Measurements from ENCODE around the gene ANO6.

The ANO6 gene

DNA sequence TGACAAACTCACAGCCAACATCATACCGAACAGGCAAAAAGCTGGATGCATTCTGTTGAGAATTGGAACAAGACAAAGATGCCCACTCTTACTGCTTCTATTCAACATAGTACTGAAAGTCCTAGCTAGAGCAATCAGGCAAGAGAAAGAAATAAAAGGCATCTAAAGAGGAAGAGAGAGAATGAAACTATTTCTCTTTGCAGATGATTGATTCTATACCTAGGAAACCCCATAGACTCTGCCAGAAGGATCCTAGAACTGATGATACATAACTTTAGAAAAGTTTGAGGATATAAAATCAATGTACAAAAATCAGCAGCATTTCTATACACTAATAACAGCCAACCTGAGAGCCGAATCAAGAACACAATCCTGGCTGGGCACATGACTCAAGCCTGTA lies 6.1 kb upstream of the ANO6 start:
- DNase-seq (ENCODE audit: low read depth in 2 of 2), result no peak

DNA sequence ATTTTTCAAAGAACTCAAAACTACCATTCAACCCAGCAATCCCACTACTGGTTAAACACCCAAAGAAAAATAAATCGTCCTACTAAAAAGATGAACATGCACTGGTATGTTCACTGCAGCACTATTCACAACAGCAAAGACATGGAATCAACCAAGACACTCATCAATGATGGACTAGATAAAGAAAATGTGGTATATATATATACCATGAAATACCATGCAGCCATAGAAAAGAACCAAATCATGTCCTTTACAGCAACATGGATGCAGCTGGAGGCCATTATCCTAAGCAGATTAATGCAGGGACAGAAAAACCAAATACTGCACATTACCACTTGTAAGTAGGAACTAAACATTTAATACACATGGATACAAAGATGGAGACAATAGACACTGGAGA lies 3.8 kb upstream of the ANO6 start:
- DNase-seq (ENCODE audit: low read depth in 2 of 2), result no peak

DNA sequence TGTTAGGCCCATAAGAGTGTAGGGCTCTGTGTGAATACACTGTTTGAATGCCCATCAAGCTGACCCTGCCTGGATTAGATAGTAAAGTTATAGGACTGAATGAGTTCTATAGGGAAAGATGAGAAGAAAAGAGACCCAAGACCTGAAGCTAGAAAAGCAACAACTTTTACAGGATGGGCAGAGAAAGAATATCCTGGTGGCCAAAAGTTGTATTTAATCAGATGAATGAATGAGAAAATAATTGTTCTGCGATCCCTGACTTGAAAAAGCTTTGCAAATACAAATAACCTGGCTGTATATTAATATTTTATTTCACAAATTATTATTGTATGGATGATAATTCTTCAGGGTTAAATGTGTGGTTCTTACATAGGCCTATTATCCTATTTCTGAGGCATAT lies 2.8 kb upstream of the ANO6 start:
- DNase-seq (ENCODE audit: low read depth in 2 of 2), result no peak

DNA sequence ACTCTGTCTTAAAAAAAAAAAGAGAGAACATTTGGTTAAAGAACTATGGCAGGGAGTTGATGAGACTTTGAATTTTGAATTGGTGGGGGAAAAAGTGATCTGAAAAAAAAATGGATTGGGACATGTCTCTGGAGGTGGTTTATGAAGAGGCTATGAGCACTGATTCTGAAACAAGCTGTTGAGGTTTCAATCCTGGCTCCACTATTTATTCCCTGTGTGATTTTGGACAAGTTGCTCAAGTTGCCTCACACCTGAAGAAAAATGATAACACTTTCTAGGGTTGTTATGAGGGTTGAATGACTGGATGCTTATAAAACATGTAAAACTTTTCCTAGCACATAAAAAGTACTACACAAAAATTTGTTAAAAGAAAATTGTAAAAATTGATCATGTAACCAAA lies 1.8 kb upstream of the ANO6 start:
- no peak for DNase-seq (ENCODE audit: low read depth in 2 of 2)

DNA sequence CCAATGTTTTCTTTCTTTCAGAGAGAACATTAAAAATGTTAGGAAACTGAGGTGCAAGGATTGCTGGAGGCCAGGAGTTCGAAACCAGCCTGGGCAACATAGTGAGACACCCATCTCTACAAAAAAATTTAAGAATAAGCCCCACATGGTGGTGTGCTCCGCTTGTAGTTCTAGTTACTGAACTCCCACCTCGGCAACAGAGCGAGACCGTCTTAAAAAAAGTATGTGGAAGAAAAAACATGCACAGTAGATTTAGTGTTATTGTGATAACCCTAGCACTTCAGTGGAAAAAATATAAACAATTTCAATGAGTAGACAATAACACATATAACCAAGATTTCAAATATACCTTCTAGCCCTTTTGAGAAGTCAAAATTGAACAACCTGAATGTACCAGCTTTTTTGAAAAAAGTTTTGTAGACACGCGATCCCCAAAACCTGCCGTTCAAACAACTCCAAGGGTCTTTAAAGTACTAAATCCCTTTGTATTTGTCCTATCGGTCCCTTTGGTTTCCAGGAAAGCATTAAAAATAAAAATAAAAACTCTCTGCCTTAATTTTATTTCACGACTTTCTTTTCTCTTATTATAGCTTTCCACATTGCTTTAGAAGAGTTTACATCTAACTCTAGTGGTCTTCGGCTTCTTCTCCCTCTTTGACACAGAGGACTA lies 1.0 kb upstream of the ANO6 start:
- no peak for DNase-seq (ENCODE audit: low read depth in 2 of 2)

DNA sequence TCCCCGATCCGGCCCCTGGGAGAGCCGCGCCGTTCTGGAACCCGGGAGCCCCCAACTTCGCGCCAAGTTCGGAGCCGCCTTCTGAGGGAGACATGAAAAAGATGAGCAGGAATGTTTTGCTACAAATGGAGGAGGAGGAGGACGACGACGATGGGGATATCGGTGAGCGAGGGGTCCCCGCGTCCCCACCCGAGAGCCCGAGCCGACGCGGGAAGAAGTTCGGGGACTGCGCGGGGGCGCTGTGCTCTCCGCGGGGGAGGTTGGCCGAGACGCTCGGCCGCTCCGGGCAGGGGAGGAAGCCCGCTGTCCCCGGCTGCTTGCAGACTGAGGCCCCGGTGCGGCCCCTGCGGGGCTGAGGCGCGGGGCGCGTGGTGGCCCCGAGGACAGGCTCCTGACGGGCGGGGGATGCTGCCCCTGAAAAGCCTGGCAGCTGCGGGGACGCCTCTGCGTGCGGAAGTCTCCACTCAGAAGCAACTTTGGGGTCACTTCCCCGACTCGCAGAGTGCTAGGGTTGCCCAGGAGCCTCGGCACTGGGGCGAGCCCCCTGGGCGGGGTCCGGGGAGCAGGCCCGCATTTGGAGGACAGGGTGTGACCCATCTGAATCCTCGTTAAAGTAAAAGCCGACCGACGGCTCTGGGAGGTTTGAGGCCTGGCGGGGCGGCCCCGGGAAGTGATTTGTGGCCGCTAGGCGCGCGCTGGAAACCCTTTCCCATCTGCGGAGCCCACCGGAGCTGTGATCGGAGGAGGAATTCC lies 511 bp downstream of the ANO6 start:
- DNase-seq (ENCODE audit: low read depth in 2 of 2), result peak in 1 of 2 donors; percentile 13

DNA sequence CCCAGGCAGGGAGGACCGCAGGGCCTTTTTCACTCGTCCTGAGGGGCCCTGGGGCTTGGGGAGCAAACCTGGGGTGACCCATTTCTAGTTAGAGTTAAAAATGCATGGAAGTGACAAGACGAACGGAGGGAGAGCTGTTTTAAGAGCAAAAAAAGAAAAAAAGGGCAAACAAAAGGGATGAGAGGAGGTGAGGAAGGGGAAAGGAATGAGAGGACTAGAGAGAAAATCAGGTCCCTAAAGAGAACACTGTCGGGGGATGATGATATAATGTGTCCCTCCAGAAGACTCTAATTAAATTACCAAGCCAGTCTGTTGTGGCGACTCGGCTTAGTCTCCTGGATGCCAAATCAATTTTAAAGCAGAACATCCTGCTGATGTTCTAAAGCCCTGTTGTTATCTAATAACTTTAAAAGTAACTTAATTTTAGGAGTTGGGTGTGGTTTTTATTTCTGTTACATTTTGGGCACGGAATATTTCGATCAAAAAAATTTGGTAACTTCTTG lies 1.1 kb downstream of the ANO6 start:
- no peak for DNase-seq (ENCODE audit: low read depth in 2 of 2)

DNA sequence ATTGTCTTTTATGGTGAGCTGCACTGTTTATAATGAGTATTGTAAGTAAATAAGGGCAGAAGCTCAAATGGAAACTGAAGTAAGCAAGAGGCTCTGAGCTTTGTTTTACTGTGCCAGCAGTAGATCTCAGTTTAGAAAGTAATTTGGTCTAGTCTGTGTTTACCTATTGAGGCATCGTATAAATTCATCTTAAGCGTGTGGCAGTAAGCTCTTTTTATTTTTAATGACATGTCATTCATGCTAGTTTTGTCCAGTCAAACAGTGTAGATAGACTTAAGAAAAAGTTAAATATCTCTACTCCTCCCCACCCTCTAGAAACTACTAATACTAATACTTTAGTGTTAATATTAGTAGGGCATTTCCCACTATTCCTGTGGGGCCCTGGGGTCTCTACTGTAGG lies 2.0 kb downstream of the ANO6 start:
- DNase-seq (ENCODE audit: low read depth in 2 of 2), result no peak

DNA sequence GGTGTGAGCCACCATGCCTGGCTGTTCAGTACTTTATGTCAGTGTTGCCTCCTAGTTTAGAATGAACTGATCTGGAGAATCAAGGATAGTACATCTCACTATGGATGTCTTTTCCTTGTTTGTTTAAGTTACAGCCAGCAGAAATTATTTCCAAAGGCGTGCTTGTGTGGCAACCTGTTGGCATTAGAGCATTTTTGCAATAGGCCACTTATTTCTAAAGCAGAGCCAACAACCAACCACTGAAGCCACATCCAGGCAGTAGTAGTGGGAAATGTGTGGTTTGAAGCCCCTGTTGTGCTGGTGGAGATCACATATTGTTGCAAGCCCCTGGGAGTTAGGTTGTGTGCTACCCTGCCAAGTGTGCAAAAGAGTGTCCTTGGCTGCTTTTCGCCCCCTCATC lies 3.7 kb downstream of the ANO6 start:
- DNase-seq (ENCODE audit: low read depth in 2 of 2), result no peak

DNA sequence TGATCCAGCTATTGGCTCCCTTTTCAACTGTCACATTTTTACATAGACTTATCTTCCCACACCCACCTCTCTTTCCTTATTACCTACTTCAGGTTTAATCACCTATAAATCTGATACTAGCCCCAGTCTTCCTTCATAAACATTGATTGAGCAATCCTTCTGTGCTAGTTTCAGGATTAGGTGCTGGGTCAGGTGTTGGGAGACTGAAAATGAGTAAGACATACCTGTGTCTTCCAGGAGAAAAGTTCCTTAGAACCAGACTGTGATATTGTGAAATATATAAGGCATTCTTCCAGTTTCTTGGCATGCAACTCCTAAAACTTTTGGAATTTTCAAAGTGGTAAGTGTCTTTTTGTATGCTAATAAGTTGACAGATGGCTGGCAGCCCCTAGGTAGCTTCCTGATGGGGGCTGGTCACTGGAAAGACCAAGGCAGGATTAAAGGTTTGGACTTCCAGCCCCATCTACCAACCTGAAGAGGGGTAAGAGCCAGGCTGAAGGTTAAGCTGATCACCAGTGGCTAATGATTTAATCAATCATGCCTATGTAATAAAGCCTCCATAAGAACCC lies 4.6 kb downstream of the ANO6 start:
- no peak for DNase-seq (ENCODE audit: low read depth in 2 of 2)

DNA sequence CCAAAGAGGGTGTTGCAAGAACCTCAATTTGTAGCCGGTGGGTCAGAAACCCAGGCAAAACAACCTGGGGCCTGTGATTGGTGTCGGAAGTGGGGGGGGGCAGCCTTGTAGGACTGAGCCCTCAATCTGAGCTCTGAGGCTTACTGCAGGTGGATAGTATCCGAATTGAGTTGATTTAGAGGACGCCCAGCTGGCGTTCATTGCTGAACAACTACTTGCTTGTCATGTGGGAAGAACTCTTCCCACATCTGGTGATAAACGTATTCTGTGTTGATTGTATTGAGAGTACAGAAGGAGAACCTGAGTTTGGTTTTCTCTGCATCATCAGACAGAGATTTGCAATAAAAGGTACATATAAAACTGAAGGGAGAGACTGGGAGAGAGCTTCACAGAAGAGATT lies 5.1 kb downstream of the ANO6 start:
- no peak for DNase-seq (ENCODE audit: low read depth in 2 of 2)

DNA sequence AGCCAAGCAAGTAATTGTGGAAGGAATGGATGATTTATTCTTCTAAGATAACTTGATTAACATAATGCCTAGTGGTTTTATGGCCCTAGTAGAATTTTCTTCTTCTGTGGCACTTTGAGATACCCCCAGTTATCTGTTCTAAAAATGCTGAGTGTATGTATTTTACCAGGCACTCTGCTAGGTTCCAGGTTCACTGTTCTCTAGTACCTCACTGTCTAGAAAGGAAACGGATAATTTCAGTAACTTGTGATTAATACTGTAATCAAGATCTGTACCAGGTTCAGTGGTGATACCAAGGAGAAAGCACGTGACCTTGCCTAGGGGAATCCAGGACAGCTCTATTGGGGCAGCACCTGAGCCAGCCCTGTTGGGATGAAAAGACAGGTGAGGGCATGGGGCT lies 8.0 kb downstream of the ANO6 start:
- no peak for DNase-seq (ENCODE audit: low read depth in 2 of 2)

DNA sequence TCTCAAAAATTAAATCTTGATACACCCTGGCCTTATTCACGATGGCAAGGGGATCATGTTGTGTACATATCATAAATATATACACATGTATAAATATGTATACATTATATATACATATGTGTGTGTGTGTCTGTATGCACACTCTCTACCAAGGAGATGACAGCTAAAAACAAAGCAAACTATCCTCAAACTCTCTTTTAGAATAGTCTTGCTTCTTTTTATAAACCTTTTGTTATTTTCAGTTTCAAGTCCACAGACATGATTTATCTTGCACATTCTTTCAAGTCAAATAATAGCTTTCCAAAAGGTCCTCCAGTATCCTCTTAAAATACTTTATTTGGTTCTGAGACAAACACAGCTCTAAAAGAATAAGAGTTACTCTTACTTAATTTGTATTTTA lies 8.4 kb downstream of the ANO6 start:
- DNase-seq (ENCODE audit: low read depth in 2 of 2), result no peak

DNA sequence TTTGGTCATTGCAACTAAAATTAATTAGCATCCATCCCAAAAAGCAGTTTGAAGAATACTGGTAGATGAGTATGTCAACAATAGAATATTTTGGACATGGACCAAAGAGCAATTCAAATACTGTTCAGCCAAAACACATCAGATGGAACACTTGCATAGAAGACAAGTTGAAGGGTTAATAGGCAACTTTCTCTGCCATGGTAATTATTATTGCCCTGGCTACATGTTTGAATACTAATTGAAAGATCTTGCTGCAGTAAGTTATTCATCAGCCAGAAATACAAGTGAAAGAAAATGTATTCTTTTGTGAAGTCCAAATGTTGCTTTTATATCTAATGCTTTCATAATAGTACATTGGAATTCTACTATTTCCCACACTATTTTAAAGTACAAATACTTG lies 10.1 kb downstream of the ANO6 start:
- no peak for DNase-seq (ENCODE audit: low read depth in 2 of 2)

DNA sequence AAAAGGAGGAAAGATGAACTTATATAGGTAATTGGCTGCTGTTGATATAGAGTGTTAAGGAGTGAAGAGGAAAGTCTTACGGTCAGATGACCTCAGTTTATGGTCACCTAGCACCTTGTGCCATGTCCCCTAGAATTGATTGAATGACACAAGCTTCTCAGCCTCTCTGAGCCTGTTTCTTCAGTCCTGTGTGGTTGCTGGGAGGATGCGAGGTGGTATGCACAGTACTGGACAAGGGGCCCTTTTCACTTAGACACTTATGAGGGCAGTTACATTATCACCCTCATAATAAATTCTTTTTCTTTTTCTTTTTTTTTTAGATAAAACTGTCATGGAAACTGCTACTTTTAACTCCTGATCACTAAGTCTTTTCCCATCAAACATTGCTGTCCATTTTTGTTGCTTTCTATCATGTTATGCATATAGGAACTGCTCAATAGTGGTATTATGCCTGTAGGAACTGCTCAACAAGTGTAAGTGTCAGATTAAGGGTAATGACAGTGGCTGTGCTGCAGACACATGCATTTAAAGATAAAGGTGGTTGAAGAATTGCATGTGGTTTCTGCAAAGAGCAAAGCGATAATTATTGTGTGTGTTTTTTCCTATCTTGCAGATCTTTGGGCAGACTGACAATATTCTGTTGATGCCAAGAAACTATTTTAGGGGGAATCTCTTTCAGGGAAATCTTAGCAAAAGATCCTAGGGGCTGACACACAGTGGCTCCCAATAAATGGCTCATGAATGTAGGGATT lies 11.6 kb downstream of the ANO6 start:
- no peak for DNase-seq (ENCODE audit: low read depth in 2 of 2)

DNA sequence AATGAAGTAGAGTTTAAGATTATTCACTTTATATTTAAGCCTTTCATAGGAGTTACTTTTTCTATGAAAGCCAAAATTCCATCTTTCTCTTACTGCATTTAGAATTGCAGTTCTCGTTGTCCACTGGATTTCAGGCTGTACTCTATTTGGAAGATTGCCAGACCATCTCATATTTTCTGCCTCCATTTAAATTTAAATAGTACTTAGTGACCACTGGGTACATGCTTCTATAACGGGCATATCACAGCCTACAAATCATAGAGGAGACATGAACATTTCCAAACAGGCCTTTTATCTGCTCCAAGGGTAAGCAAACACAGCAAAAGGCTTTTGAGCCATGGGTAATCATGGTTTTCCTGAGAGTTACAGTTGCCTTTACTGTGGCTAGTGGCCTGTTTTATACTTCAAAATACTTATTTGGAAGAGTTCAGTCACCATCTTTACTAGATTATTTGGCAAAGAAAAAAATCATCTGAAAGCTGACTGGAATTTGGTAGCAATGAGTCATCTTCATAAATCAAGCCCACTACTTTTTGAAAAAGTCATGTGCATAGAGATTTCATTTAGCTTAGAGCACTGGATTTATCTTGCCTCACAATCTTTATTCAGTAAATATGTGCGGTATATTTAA lies 15.7 kb downstream of the ANO6 start:
- DNase-seq (ENCODE audit: low read depth in 2 of 2), result no peak

DNA sequence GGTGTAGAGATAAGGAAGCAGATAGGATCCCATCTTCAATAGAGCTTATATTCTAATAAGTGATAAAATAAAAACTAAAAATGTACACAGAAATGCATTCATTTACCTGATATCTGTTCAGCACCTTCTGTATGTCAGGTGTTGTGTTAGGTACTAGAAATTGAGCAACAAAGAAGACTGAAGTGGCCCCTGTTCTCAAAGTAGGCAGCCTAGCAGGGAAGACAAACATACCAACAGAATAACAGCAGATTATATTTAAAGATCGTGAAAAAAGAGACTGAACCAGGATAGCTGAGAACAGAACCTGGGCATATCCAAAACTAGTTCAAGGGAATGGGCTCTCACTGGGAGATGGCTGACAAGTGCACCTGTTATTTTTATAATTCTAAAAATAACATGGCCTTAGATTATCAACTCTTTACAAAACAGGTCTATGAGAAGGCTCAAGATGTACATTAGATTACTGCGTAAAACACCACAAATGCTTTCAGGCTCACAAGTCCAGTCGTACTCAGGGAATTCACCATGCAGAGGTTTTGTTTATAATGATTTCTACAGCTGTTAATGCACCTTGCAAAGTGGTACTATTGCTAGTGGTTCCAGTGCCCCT lies 16.4 kb downstream of the ANO6 start:
- no peak for DNase-seq (ENCODE audit: low read depth in 2 of 2)

DNA sequence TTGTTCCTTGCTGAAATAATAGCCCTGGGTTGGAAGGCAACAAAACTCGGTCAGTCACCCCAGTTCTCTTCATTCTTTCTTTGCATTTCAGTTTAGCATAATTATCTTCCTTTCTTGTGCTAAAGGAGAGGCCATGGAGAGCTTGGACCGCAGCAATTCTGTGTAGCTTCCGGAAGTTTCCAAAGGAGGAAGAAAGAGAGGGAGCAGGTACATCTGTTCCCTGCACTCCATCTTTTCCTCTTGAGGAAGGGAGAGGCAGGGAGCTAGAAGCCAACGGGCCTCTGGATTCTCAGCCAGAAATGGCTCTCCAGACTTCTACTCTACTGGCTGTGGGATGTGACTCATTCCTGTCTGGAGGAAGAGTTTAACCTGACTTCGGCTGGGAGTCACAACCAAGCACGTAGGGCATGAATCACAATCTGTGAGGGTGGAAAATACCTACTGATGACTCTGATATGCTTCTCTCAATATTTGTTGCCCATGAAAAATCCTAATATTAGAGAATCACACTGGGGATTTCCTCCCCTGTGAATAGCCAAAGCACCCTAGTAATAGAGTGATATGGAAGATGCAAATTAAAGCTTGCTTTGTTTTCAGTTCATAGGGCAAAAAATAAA lies 17.0 kb downstream of the ANO6 start:
- no peak for DNase-seq (ENCODE audit: low read depth in 2 of 2)

DNA sequence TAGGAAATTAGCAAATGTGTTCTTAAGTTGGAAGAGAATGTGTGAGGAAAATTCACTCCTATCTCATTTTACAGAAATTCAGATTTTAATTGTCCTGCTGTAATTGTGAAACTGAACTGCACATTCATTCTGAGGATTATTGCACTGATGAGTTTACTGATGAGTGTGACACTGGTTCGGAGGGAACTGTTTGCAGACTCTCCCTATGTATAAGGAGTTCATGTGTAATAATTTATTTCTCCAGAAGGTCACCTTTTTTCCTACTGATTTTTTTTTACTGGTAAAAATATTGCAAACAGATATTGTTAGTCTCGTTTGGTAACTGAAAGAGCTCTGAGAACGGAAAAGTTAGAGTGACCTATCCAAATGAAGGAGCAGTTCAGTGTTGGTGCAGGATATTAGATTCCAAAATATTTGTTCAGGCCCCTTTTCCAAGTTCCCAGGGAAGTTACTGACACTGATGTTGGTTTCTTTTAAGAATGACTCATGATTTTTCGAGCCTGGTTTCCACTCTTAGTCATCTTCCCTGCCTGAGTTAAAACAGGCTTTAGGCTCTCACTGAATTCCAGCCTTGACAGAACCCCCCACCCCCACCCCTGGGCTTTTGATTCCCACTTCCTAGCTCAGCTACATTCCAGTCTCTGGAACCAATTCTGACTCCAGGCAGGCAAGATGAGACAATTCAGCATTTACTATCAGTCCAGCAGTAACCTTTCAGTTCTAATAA lies 18.4 kb downstream of the ANO6 start:
- no peak for DNase-seq (ENCODE audit: low read depth in 2 of 2)
